Measurements from ENCODE around the gene CREG2.

Gene CREG2

DNA sequence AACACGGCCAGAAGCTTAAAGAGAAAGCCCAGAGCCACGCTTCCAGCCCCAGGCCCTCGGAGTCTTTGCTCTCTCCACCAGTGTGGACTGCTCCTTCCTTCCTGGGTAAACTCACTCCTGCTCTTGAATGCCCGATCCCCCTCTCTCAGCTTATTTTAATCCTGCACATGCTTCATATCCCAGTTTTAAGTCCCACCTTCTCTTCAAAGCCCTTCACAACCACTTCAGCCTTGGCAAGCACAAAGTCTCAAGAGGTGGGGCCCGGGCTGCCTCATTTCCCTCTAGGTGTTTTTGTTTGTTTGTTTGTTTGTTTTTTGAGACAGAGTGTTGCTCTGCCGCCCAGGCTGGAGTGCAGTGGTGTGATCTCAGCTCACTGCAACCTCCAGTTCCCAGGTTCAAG, 21.6 kb upstream of the CREG2 start:
- no peak for DNase-seq

DNA sequence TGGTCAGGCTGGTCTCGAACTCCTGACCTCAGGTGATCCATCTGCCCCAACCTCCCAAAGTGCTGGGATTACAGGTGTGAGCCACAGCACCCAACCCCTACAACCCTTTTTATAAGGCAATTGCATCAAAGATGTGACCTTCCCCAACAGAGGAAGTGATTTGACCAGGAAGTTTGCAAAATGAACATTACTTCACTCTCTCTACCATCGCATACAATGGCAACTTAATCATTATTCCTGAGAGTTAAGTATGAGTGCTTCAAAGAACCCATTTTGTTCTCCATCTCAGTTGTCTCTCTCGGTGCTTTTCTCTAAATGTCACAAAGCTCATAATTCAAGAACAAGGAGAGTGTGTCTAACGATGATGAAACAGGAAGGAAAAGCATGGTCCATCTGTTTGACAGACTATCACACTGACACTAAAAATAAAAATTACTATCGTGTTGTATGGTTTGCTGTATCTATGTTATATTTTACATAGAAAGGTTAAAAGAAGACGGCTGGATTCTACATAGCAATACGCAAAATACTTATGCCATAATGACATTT, 18.1 kb upstream of the CREG2 start:
- DNase-seq = no peak

DNA sequence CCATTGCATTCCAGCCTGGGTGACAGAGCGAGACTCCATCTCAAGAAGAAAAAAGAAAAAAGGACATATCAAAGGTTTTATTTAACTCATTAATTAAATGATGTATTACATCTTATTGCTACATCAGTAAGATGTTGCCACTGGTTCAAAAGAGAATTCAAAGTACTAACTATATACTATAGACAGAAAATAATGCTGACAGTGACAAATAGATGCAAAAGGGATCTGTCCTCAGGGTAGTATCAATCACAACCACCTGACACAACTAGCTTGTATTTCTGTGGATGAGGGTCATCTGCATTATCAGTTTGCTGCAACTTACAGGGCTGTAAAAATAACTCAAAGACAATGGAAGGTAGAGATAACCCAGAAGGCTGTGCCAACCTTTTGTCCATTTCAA, 16.4 kb upstream of the CREG2 start:
- no peak for DNase-seq

DNA sequence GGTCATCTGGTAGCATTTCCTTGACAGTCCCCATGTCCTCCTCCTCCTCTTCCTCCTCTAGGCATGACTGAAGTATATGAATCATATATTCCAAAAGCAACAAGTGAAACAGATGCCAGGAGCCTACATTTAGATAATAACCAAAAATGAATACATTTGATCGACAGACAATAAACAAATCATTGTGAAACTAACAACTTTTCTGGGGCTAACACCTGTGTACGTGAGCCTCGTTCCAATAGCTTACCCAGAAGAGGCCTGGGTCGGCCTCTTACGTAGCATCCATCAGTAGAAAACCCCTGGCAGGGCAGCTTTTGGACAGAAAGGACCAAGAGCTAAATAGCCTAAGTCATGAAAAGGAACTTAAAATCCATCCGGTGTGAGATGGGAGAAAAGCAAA, 15.3 kb upstream of the CREG2 start:
- DNase-seq = no peak

DNA sequence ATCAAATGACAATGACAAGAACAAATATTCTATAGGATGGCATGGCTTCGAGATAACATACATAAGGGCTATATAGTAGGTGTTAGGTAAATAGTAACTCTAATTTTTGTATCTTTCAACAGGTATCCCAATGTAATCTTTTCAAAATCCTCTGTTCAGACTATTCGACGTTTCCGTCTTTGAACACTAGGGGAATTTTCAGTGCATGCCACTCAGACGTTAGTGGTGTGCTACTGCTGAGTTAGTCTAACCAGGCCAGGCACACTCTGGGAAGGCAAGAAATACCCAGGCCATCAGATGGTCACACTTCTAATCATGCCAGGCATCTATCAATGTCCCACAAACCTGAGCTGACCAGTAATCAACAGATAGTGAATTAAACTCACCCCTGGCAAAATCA, 14.6 kb upstream of the CREG2 start:
- DNase-seq = no peak

DNA sequence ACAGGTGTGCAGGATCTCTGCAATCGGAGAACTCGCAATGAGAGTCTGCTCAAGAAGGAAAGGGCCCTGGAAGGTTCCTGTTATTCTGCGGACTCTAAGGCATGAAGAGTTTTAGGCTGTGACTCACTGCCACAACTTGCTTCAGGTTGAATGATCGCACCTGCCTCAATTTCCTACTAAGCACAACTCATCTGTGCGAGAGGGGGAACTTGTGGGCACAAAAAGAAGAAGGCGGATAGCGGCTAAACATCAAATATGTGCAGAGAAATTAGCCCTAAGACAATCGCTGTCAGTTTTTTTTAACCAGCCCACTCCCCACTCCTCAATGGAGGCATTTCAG, 14.0 kb upstream of the CREG2 start:
- no peak for DNase-seq

DNA sequence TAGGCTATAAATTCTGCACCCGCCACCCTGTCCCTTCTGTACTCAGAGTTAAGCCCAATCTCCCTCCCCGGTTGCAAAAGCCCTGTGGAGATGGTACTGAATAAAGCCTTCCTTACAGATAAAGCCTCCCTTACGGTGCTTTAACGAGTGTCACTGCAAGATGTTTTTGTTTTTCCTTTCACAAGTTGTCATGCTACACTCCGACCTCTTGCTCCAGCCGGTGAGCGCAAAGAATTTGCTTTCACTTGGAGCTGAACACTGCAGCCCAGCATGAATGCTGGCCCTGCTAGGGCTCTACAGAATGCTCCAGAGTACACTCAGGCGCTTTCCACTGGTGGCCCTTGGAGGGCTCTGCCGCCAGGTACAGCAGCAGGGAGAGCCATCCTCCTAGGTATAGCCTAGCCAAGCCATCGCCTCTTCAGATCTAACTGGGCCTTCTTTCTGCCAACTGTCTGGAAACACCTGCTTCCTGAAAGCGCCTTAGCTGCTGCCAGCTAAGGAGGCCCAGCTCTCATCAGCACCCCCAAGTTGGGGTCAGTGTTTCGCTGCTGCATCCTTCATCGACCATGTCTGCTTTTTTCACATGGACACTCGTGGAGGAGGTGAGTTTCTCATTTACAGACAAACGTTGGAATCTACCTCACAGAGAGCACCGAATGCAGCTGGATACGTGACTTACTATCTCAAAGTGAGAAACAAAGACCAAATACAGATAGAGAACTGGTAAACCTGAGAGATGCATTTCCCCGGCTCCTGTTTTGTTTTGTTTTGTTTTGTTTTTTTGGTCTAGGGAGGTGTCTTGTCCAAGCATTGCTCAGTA, 13.4 kb upstream of the CREG2 start:
- no peak for DNase-seq

DNA sequence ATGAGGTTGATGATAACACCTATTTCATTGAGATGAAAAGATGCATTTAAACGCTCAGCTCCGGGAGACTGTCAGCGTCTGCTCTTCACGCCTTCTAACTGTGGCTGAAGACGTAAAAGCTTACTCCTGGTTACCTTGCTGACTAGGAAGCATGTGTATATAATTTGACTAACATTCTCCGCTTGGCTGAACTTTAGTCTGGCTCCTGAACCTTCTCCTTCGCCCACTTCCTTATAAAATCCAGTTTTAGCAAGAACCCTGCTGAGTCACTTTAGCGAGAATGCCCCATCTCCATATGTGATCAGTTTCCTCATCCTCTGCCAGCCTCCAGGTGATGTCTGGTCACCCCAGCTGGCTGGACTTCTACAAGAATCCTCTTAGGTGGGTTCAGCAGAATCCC, 12.7 kb upstream of the CREG2 start:
- no peak for DNase-seq

DNA sequence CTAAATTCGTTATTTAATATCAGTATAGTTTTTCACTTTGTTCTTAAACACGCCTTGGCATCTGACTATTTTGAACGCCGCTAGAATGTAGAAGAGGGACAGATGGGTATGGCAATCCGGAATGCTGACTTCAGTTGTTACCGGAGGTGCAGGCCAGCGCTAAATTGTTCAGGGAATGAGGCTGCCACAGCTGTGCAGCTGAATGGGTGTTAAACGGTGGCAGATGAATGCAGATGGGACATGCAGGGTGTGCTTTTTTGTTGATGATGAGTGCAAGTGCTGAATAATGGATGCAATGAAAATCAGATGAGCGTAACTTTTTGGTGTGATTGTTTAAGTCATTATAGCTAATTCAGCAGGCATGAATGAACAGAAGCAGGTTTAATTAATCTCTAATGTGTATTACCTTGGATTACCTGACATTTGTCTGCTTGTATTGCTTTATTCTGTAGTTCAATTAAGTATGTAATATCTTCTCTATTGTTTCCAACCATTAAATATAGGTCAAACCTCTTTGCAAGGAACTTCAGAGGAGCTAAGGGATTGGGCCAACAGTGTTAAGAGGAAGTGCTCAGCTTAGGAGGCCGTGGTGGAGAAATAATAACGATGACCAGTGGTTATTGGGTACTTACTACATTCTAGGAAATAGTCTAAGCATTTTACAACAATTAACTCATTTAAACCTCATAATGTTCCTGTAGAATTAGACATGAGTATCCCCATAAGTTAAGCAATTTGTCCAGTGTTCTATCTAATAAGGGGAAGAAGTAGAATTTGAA, 11.9 kb upstream of the CREG2 start:
- no peak for DNase-seq

DNA sequence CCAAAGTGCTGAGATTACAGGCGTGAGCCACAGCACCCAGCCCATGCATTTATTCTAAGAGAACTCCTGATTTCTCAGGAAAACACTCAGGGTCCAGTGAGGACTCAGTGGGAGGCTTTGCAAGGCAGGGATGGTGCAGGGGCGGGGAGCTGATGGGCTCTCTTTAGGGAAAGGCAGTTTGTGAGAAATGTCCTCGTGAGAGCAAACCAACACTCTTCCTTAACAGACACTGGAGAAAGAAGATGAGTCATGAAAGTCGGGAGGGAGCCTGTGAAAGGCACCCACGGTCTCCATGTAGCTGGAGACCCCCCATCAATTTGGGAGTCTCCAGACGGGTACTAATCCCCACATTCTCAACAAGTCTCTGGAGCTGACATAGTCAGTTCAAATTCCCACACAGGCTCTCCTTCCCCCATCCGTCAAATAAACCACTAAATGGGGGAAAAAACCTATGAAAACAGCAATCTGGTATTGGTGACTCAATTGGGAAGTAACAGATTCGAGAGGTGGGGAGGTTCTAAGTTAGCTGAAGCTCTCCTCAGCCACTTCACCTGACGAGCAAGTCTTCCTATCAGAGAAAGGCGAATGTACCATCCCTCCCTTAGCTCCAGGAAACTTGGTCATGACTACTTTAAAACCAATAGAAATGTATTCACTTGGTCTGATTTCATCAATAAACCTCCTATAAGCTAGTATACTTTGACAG, 11.0 kb upstream of the CREG2 start:
- DNase-seq = peak in 1 of 5 experiments; percentile 14

DNA sequence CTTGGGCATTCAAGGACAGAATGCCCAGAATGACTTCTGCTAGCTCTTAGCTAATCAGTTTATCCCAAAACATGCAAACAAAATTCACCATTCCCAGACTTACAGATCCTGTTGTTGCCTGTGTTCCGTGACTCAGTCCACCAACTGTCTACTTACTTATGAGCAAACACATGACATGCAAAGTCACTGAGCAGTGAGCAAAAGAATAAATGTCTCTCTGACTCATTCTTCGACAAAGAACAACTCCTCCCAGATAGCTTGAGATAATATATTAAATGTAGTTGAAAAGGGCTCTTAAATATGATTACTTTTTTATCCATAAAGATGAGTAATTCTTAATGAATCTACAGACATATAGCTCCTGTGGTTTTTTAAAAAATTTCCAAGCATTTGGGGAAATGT, 9.0 kb upstream of the CREG2 start:
- DNase-seq = peak in 1 of 5 experiments; percentile 26

DNA sequence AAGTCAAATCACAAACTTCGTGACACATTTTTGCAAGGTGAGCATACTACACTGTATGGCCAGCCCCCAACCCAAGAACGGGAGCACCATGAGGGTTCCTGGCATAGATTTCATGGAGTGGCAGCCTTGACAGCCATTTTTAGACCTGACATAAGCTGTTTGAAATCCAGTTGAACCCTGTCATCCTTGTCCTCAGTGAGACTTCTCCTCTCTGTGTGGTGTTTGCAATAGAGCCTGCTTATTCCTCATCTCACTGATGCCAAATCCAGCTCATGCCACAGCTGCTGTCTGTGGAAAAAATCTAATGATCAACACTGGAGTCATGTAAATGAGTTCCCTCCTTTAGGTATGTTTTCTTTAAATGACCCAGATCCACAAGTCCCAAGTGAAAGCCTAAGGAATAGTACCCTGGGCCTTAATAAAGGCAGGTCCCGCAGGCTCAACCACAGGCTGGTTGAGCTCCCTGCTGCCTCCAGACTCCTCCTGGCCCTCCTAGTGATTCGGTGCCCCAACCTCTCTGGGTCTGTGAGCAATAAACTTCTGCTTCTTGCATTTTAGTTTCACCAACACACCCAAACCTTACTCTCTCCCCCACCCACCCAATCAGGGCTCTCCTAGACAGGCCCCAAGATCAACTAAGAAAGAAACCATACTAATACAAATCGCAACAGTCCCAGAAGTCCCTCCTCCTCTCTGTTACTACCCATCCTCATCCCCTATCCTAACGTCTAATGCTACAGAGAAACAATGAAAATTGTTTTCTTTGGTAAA, 8.4 kb upstream of the CREG2 start:
- no peak for DNase-seq

DNA sequence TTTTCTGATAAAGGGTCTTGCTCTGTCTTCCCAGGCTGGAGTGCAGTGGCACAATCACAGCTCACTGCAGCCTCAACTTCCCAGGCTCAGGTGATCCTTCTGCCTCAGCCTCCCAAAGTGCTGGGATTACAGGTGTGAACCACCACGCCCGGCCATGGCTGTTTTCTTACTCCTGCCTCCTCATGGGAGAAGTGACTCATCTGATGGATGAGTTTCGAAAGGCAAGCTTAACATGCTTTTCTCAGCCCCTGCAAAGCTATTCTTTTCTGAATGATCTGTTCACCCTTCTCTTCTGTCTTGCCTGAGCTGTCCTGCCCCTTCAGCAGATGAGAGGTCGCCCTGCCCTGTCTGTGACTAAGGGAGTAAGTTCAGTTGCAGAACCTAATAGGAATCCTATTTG, 929 bp upstream of the CREG2 start:
- no peak for DNase-seq

DNA sequence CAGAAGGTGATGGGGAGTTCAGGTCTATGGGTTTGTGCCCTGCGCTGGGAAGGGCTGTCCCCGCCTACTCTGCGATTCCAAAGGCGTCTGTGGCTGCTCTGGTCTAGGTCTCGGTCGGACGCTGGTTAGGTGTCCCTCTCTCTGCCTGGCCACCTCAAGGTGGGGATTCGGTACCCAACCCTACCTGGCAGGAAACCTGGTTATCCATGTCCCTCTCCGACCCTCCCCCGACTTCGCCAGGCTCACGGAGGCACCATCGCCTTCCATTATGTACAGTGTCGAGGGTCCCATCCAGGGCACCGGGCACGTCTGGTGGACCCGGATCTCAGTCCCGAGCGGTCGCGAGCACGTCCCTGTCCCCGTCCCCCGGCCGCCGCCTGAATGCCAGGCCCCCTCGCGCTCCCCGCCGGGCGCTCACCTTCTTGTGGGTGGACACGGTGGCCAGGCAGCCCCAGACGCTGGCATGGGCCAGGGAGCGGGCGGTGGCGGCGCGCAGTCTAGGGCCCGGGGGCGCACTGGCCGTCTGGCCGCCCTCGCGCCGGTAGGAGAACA, 628 bp downstream of the CREG2 start:
- DNase-seq = no peak

DNA sequence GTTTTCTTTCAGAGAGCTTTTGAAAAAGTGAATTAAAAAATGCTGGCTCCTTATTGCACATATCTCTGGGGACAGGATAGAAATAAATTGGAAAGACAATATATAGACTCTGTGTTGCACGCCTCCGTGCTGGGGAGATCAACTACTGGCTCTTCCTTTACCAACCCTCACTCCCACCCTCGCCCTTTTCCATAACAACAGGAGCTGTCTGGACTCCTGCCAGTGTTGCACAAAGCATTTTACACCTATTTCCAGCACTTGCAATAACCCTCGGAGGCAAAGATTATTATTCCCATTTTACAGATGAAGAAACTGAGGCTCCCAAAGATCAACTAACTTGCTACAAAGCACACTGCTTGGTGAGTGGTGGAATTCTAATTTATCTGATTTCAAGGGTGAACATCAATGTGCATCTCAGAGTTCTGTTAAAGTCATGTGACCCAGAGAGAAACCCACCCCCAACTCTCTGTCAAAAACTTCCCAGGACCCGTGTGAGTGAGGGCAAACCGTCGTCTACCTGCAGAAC, 4.2 kb downstream of the CREG2 start:
- DNase-seq = no peak

DNA sequence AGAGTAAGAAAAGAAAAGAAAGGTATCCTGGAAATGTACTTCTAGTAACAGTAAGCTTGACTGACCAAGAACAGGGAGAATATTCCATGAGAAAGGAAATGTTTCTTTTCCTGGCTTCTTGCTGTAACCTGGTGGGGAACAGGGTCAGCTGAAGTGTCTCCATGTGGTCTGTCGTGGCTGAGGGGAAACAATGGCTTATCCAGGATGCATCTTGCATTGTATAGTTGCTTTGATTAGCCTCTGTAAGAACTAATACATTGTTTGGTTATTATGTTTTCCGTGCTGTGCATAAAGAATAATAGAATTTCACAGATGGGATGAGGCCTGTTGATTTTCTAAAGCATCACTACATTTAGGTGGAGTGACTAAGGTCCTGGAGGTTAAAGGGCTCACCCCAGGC, 4.9 kb downstream of the CREG2 start:
- DNase-seq = no peak

DNA sequence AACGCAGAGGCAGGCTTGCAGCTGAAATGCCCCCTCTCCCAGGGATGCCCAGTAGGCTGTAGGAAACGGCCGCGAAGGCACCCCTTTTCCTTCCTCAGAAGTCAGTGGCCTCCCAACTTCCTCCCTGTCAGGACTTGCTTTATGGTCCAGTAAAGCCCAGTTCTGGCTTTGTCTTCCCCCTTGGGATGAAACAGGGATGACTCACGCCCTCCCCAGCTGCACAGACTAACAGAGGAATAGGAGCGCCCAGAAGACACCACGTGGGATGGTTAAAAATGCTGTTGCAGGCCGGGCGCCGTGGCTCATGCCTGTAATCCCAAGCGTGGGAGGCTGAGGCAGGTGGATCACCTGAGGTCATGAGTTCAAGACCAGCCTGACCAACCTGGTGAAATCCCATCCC, 6.9 kb downstream of the CREG2 start:
- DNase-seq = no peak

DNA sequence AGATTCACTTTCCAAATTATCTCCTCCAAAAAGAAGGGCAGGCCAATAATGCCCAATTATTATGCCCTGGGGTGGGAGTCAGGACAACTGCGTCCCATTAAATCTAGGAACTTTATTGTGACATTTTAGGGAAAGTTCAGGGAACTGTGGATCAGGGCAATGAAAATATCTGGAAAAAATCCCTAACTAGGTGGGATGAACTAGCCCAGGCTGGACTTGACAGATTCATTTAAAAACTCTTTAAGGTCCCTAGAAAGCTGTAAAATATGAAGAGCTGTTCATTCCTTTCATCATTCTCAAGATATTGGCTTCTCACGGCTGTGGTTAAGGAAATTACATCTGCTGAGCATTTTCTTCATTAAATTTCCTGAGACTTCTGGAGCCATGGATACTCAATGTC, 8.2 kb downstream of the CREG2 start:
- DNase-seq = no peak

DNA sequence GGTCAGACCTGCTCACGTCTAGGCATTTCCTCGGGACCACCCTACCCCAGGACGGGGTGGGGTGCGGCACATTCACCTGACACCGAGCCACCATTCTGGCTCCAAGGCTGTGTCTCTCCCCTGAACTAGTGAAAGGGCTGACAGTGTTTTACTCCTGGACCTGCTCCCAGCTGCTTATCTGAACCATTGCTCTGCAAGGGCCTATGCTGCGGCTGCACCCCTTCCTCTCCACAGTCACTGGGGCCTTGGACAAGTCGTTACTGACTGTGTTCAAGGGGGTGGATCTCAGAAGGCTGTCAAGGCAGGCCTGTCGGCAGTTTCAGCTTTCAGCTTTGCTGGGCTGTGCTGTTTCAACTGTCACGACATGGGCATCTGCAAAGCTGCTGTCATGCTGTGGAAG, 11.7 kb downstream of the CREG2 start:
- no peak for DNase-seq

DNA sequence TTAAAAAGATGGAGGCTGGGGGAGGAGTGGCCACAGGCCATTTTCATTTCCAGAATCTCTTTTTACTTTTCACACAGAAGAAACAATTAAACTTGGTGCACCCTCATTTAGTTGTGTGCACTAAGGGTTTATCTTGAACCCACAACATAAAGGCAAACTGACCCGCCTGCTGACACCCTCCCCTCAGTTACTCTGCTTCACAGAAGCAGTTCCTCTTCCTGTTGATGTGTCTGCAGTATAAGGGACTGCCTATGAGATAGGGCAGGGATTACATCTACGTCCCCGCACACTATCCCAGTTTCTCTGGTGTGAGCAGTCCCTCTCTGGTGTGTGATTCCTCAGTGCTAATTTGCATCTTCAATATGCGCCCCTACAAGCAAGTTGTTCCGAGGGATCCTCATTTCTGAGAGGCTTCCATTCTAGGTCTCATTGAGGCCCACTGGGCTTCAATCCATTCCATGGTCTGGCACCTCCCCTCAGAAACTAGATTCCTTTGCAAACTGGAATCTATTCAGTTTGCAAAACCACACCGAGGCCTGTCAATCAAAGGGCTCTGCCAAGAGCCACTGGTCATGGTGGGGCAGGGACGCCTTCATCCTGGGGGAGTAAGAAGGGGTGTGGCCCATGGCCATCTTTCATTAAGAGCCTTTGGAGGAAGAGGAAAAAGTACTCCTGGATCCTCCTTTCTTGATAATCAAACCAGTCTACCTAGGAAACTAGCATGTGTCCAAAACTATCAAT, 12.3 kb downstream of the CREG2 start:
- DNase-seq = no peak

DNA sequence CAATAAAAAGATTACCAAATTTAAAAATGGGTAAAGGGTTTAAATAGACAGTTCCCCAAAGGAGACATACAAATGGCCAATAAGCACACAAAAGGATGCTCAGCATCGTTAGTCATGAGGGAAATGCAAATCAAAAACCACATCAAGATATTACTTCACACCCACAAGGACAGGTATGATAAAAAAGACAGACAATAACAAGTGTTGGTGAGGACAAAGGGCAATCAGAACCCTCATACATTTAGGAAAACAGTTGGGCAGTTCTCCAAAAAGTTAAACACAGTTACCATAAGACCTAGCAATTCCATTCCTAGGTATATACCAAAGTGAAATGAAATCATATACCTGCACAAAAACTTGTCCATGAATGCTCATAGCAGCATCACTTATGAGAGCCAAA, 14.5 kb downstream of the CREG2 start:
- DNase-seq = no peak
